Transverse colon (tissue), 4 donors: ENCODE measurements around the gene CCDC137. TPM values are rescaled to one million over a fixed set of nuclear protein-coding genes. Genes with fewer than 3 reads are reported as not detected.

Experiments used
- DNase-seq: peaks from one replicate; pipeline ENCODE4 v3.0.0-alpha.2; 2019
- H3K27ac ChIP-seq, 4 donors: fragments of 200-600 bp; sonication (generic); 2 replicates each; pipeline ENCODE4 v1.5.1; 2016 to 2018; ENCODE audit warnings: inconsistent platforms in 4 of 4
- H3K27me3 ChIP-seq: fragments of 200-600 bp; sonication (generic); 2 replicates; pipeline ENCODE4 v1.5.1; 2017; ENCODE audit warnings: inconsistent platforms
- H3K36me3 ChIP-seq, 4 donors: fragments of 200-600 bp; sonication (generic); 2 replicates each; pipeline ENCODE4 v1.5.1; 2017 to 2019; ENCODE audit warnings: inconsistent platforms in 4 of 4
- H3K4me1 ChIP-seq, 4 donors: fragments of 200-600 bp; sonication (generic); 2 replicates each; pipeline ENCODE4 v1.5.1; 2017 to 2020; ENCODE audit warnings: inconsistent platforms in 4 of 4
- H3K4me3 ChIP-seq, 4 donors: fragments of 200-600 bp; sonication (generic); 1 replicate in 1 of 4; 2 replicates in 3 of 4; pipeline versions ENCODE4 v1.5.1 to v1.6.1; 2017 to 2019; ENCODE audit warnings: inconsistent platforms in 4 of 4
- H3K9me3 ChIP-seq, 2 donors: fragments of 200-600 bp; sonication (generic); 2 replicates each; pipeline ENCODE4 v1.5.1; 2017 to 2019; ENCODE audit warnings: inconsistent platforms in 2 of 2
- EP300 ChIP-seq: sonication (generic); formaldehyde crosslinking; IDR thresholded peaks from one replicate; pipeline ENCODE4 v1.6.1; 2017; ENCODE audit warnings: antibody characterized with exemption, low read depth
- POLR2A ChIP-seq: fragments of 450-650 bp; IDR thresholded peaks from one replicate; pipeline ENCODE4 v1.6.1; 2016; ENCODE audit warnings: antibody characterized with exemption, mild to moderate bottlenecking, moderate library complexity
- POLR2AphosphoS5 ChIP-seq, 3 donors: sonication (generic); formaldehyde crosslinking; IDR thresholded peaks; one replicate each; pipeline ENCODE4 v1.6.1; 2016; ENCODE audit warnings: antibody characterized with exemption in 3 of 3
- WGBS, 2 donors: methylation state at CpG; one replicate each; pipeline ENCODE4 v1.1.5; 2018; ENCODE audit warnings: low coverage in 1 of 2; 5-methylcytosine and 5-hydroxymethylcytosine counted together
- in situ Hi-C, 4 donors: fragments of 200-750 bp; cut with MboI; loops; one replicate each; pipeline versions ENCODE4 v1.15.0 to v1.15.1; 2017; ENCODE audit warnings: low sequenced_read_pairs in 3 of 4, low pct_ligation_motif_present in 1 of 4, low pct_unique_long_range_greater_than_20kb in 1 of 4
- intact Hi-C: fragments of 100-400 bp; cut with DNase I; formaldehyde crosslinking; loops from one replicate; pipeline ENCODE4 v1.15.1; 2023; ENCODE audit warnings: low total_unique reads
- total RNA-seq, 4 donors: library from RNA; depleted of rRNA; stranded (reverse); fragments of >200 nt; gene quantifications; one replicate each; pipeline ENCODE4 v1.1.0, GENCODE V29; 2016
- TF ChIP-seq, protein P1 (sequence below), 5 experiments: fragments of 200-600 bp in 3 of 5; fragments of 450-650 bp in 2 of 5; sonication (generic) in 3 of 5; IDR thresholded peaks; 1 replicate in 2 of 5; 2 replicates in 3 of 5; pipeline ENCODE4 v1.5.1; 2016 to 2017; ENCODE audit warnings: antibody characterized with exemption in 5 of 5, inconsistent platforms in 3 of 5, mild to moderate bottlenecking in 2 of 5, moderate library complexity in 1 of 5

CCDC137 gene
- total RNA-seq, 4 donors from 2014 or later, result 7.6 to 21.3 (median 13.5) TPM

DNA sequence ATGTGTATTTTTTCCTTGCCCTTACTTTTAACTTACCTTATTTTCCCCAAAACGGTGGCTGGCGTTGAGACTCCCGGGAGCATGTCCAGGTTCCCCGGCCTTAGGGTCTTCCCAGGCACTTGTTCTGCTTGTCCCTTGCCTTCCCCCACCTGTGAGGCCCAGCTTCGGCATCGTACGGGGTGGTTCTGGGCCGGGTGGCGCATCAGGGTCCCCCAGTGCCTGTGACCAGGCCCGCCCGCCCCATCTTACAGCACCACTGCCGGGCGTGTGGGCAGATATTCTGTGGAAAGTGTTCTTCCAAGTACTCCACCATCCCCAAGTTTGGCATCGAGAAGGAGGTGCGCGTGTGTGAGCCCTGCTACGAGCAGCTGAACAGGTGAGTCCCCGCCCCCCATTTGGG lies 24.7 kb downstream of the CCDC137 start:
- no peak for DNase-seq
- Histone ChIP-seq H3K4me3 (no peak overlapping the region), H3K9me3 (no peaks in the 10 kb centered on the region), H3K27ac (no peak overlapping the region), H3K36me3 (peaks cover 0 to 70% (median 26%) of the 10 kb centered on the region in 4 donors), H3K27me3 (no peaks in the 10 kb centered on the region), H3K4me1 (no peaks in the 10 kb centered on the region)
- in situ Hi-C loops, result no loop called here
- intact Hi-C loops, result no loop called here
- 94% methylated on average over 18 of the region's 18 CpGs; no CpG with 5 or more reads in 1 of the 2 donors for WGBS, 2 donors
- TF ChIP-seq POLR2A (no peak), EP300 (no peak), POLR2AphosphoS5 (IDR thresholded peaks at IDR 0.05) (no peak)
- TF ChIP-seq, protein P1, sequence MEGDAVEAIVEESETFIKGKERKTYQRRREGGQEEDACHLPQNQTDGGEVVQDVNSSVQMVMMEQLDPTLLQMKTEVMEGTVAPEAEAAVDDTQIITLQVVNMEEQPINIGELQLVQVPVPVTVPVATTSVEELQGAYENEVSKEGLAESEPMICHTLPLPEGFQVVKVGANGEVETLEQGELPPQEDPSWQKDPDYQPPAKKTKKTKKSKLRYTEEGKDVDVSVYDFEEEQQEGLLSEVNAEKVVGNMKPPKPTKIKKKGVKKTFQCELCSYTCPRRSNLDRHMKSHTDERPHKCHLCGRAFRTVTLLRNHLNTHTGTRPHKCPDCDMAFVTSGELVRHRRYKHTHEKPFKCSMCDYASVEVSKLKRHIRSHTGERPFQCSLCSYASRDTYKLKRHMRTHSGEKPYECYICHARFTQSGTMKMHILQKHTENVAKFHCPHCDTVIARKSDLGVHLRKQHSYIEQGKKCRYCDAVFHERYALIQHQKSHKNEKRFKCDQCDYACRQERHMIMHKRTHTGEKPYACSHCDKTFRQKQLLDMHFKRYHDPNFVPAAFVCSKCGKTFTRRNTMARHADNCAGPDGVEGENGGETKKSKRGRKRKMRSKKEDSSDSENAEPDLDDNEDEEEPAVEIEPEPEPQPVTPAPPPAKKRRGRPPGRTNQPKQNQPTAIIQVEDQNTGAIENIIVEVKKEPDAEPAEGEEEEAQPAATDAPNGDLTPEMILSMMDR (IDR thresholded peaks at IDR 0.05), result no peak

DNA sequence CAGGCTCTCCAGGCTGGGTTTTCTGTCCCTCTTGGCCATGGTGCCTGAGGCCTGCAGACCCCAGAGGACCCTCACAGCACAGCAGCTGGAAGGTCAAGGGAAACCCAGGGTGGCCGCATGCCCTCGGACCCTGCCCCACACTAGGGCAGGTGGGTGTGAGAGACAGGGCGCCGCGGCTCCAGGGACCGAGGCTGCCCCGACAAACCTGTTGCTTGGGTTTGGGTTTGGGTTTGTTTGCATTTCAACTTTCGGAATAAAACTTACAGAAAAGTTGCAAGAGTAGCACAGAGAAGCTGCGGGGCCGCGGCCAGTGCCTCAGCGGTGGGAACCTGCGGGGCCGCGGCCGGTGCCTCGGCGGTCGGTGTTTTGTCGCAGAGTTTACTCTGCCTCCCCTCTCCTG lies 25.1 kb downstream of the CCDC137 start:
- TF ChIP-seq, protein P1 (IDR thresholded peaks at IDR 0.05), result no peak
- TF ChIP-seq EP300 (no peak), POLR2AphosphoS5 (IDR thresholded peaks at IDR 0.05) (no peak), POLR2A (no peak)
- H3K27ac ChIP-seq, result no peak overlapping the region
- WGBS, 2 donors, result 99% methylated on average over 19 of the region's 20 CpGs; no CpG with 5 or more reads in 1 of the 2 donors
- DNase-seq, result no peak
- intact Hi-C loops (no loop called here), in situ Hi-C loops (no loop called here)
- no peaks in the 10 kb centered on the region for H3K27me3 ChIP-seq
- H3K4me3 ChIP-seq, result no peak overlapping the region
- H3K9me3 ChIP-seq, result no peaks in the 10 kb centered on the region
- H3K36me3 ChIP-seq, result peaks cover 0 to 74% (median 28%) of the 10 kb centered on the region in 4 donors
- H3K4me1 ChIP-seq, result no peaks in the 10 kb centered on the region

DNA sequence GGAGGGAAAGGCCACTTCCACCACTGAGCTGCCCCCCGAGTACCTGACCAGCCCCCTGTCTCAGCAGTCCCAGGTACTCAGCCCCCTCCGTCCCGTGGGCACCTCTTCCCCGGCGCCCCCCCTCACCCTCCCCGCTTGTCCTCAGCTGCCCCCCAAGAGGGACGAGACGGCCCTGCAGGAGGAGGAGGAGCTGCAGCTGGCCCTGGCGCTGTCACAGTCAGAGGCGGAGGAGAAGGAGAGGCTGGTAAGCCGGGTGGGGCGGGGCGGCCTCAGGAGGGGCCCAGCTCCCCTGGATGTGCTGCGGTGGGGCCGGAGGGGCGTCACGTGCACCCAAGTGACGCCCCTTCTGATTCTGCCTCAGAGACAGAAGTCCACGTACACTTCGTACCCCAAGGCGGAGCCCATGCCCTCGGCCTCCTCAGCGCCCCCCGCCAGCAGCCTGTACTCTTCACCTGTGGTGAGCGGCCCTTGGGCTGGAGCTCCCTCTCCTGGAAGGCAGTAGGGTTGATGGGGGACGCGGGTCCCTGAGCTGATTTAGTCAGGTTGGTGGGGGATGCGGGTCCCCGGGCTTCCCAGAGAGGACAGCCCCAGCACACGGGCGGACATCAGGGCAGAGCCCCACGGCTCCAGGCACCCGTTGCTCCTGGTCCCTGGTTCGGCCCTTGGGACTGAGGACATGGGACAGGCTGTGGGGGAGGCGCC lies 27.1 kb downstream of the CCDC137 start:
- TF ChIP-seq, protein P1 (IDR thresholded peaks at IDR 0.05), result no peak
- no peak for TF ChIP-seq POLR2AphosphoS5 (IDR thresholded peaks at IDR 0.05)
- TF ChIP-seq EP300, result no peak
- TF ChIP-seq POLR2A, result no peak
- in situ Hi-C loops, result no loop called here
- H3K27ac ChIP-seq, result no peak overlapping the region
- WGBS, 2 donors, result 89% methylated on average over 25 of the region's 35 CpGs; no CpG with 5 or more reads in 1 of the 2 donors
- no peak for DNase-seq
- H3K9me3 ChIP-seq, result no peaks in the 10 kb centered on the region
- no peaks in the 10 kb centered on the region for H3K4me1 ChIP-seq
- peaks cover 0 to 80% (median 32%) of the 10 kb centered on the region in 4 donors for H3K36me3 ChIP-seq
- H3K27me3 ChIP-seq, result no peaks in the 10 kb centered on the region
- H3K4me3 ChIP-seq, result no peak overlapping the region
- intact Hi-C loops, result no loop called here

DNA sequence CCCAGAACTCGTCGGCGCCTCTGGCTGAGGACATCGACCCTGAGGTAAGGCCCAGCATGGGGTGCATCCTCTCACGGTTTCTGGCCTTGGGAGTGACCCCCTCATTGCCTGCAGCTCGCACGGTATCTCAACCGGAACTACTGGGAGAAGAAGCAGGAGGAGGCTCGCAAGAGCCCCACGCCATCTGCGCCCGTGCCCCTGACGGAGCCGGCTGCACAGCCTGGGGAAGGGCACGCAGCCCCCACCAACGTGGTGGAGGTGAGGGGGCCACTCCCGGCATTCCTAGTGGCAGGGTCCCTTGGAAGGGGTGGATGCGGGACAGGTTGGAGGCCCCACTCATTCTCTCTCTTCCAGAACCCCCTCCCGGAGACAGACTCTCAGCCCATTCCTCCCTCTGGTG lies 28.3 kb downstream of the CCDC137 start:
- no peak for DNase-seq
- H3K36me3 ChIP-seq, result peaks cover 0 to 73% (median 29%) of the 10 kb centered on the region in 4 donors
- no peaks in the 10 kb centered on the region for H3K4me1 ChIP-seq
- no peaks in the 10 kb centered on the region for H3K27me3 ChIP-seq
- no peak overlapping the region for H3K27ac ChIP-seq
- no peaks in the 10 kb centered on the region for H3K9me3 ChIP-seq
- in situ Hi-C loops (no loop called here), intact Hi-C loops (no loop called here)
- TF ChIP-seq POLR2A (no peak), EP300 (no peak), POLR2AphosphoS5 (IDR thresholded peaks at IDR 0.05) (no peak)
- TF ChIP-seq, protein P1 (IDR thresholded peaks at IDR 0.05), result no peak
- WGBS, 2 donors, result 88% methylated on average over 19 of the region's 19 CpGs; no CpG with 5 or more reads in 1 of the 2 donors
- H3K4me3 ChIP-seq, result no peak overlapping the region
